Panc1 (cell line): ENCODE data around the gene SGK1.

Experiments used
- POLR2AphosphoS5 ChIP-seq: IDR thresholded peaks from 2 replicates; pipeline ENCODE4 v1.6.1; 2012; ENCODE audit warnings: mild to moderate bottlenecking, low read depth, low read length, moderate library complexity
- SIN3A ChIP-seq: IDR thresholded peaks from 2 replicates; pipeline ENCODE4 v1.6.1; 2012; ENCODE audit warnings: low read depth, mild to moderate bottlenecking, low read length, moderate library complexity, borderline replicate concordance; ENCODE audit not compliant: insufficient read depth
- TF ChIP-seq, protein P1 (sequence below): fragments of 450-650 bp; IDR thresholded peaks from 2 replicates; pipeline ENCODE4 v1.5.1; 2017; ENCODE audit warnings: mild to moderate bottlenecking
- TF ChIP-seq, protein P2 (sequence below), 2 experiments: IDR thresholded peaks; 2 replicates each; pipeline ENCODE4 v1.6.1; 2011 to 2012; ENCODE audit warnings: low read depth in 2 of 2, control low read depth in 1 of 2, low read length in 1 of 2, mild to moderate bottlenecking in 1 of 2, moderate library complexity in 1 of 2; ENCODE audit not compliant: insufficient read depth in 1 of 2

DNA sequence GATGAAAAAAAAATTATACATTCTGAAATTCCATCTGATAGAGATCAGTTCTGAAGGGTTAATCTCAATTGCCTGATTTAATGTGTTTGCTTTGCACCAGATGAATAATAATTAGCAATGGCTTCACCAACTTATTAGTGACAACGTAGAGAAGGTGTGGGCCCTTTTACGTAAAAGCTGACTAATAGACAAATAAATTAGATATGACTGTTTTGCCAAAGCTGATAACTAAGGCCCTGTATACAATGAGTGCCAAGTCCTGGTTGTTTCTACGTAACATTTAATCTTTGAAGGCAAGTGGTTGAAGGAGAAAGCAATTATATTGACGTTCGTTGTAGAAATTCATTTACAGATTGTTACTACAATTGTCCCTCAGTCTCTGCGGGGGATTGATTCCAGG, 10.8 kb downstream of the SGK1 start:
- TF ChIP-seq, protein P1, sequence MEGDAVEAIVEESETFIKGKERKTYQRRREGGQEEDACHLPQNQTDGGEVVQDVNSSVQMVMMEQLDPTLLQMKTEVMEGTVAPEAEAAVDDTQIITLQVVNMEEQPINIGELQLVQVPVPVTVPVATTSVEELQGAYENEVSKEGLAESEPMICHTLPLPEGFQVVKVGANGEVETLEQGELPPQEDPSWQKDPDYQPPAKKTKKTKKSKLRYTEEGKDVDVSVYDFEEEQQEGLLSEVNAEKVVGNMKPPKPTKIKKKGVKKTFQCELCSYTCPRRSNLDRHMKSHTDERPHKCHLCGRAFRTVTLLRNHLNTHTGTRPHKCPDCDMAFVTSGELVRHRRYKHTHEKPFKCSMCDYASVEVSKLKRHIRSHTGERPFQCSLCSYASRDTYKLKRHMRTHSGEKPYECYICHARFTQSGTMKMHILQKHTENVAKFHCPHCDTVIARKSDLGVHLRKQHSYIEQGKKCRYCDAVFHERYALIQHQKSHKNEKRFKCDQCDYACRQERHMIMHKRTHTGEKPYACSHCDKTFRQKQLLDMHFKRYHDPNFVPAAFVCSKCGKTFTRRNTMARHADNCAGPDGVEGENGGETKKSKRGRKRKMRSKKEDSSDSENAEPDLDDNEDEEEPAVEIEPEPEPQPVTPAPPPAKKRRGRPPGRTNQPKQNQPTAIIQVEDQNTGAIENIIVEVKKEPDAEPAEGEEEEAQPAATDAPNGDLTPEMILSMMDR, result no peak
- TF ChIP-seq POLR2AphosphoS5, result no peak
- TF ChIP-seq, protein P2, sequence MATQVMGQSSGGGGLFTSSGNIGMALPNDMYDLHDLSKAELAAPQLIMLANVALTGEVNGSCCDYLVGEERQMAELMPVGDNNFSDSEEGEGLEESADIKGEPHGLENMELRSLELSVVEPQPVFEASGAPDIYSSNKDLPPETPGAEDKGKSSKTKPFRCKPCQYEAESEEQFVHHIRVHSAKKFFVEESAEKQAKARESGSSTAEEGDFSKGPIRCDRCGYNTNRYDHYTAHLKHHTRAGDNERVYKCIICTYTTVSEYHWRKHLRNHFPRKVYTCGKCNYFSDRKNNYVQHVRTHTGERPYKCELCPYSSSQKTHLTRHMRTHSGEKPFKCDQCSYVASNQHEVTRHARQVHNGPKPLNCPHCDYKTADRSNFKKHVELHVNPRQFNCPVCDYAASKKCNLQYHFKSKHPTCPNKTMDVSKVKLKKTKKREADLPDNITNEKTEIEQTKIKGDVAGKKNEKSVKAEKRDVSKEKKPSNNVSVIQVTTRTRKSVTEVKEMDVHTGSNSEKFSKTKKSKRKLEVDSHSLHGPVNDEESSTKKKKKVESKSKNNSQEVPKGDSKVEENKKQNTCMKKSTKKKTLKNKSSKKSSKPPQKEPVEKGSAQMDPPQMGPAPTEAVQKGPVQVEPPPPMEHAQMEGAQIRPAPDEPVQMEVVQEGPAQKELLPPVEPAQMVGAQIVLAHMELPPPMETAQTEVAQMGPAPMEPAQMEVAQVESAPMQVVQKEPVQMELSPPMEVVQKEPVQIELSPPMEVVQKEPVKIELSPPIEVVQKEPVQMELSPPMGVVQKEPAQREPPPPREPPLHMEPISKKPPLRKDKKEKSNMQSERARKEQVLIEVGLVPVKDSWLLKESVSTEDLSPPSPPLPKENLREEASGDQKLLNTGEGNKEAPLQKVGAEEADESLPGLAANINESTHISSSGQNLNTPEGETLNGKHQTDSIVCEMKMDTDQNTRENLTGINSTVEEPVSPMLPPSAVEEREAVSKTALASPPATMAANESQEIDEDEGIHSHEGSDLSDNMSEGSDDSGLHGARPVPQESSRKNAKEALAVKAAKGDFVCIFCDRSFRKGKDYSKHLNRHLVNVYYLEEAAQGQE (IDR thresholded peaks at IDR 0.05; ENCODE audit: insufficient read depth in 1 of 2, low read depth in 2 of 2, low read length in 1 of 2), result no peak
- TF ChIP-seq SIN3A, result no peak
